Neural cell (in vitro differentiated cells): ENCODE results near the gene EID2B.

Source experiments
- EP300 ChIP-seq: fragments of 450-650 bp; conservative IDR thresholded peaks from 2 replicates; pipeline ENCODE4 v1.6.1; 2014; ENCODE audit warnings: antibody characterized with exemption, mild to moderate bottlenecking, moderate library complexity; ENCODE audit not compliant: poor library complexity, severe bottlenecking
- TF ChIP-seq, protein P1 (sequence below): fragments of 450-650 bp; IDR thresholded peaks from 2 replicates; pipeline ENCODE4 v1.5.1; 2014; ENCODE audit warnings: antibody characterized with exemption, mild to moderate bottlenecking, moderate library complexity; ENCODE audit not compliant: poor library complexity, severe bottlenecking

DNA sequence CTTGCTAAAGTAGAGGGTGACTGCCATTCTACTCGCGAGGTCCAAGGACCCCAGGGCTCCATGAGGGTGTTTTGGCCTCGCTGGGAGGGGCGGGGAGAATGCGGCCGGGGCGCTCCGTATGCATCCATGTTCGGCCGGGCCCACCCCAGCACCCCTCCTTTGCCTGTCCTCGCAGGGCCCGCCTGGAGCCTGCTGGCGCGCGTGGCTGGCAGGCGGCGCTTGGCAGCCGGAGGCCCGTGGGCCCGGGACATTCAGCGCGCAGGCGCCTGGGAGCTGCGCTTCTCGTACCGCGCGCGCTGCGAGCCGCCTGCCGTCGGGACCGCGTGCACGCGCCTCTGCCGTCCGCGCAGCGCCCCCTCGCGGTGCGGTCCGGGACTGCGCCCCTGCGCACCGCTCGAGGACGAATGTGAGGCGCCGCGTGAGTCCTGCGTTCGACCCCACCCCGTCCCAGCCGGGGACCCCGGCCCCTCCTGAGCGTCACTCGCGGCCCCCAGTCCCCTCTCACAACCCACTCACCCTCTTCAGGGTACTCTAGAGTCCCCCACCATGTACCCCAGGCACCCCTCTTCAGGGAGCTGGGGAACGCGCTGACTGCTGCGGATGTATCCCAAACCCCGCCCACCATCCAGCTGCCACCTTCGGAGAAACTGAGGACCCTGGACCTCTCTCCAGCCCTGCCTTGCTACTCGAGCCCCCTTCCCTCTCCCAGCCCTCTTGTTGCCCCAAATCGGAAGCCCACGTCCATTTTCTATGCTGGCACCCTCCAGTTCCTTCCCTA, 29.8 kb downstream of the EID2B start:
- no peak for TF ChIP-seq EP300
- TF ChIP-seq, protein P1, sequence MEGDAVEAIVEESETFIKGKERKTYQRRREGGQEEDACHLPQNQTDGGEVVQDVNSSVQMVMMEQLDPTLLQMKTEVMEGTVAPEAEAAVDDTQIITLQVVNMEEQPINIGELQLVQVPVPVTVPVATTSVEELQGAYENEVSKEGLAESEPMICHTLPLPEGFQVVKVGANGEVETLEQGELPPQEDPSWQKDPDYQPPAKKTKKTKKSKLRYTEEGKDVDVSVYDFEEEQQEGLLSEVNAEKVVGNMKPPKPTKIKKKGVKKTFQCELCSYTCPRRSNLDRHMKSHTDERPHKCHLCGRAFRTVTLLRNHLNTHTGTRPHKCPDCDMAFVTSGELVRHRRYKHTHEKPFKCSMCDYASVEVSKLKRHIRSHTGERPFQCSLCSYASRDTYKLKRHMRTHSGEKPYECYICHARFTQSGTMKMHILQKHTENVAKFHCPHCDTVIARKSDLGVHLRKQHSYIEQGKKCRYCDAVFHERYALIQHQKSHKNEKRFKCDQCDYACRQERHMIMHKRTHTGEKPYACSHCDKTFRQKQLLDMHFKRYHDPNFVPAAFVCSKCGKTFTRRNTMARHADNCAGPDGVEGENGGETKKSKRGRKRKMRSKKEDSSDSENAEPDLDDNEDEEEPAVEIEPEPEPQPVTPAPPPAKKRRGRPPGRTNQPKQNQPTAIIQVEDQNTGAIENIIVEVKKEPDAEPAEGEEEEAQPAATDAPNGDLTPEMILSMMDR = peak; percentile 63
